ENCODE measurements around the gene FOXP1. TPM values are rescaled to one million over a fixed set of nuclear protein-coding genes. Genes with fewer than 3 reads are reported as not detected.
A peak's percentile ranks its signal among the peaks of the same experiment; 100 is the strongest.

FOXP1 gene
- polyA plus RNA-seq, 1 experiment, result 56.6 TPM

DNA sequence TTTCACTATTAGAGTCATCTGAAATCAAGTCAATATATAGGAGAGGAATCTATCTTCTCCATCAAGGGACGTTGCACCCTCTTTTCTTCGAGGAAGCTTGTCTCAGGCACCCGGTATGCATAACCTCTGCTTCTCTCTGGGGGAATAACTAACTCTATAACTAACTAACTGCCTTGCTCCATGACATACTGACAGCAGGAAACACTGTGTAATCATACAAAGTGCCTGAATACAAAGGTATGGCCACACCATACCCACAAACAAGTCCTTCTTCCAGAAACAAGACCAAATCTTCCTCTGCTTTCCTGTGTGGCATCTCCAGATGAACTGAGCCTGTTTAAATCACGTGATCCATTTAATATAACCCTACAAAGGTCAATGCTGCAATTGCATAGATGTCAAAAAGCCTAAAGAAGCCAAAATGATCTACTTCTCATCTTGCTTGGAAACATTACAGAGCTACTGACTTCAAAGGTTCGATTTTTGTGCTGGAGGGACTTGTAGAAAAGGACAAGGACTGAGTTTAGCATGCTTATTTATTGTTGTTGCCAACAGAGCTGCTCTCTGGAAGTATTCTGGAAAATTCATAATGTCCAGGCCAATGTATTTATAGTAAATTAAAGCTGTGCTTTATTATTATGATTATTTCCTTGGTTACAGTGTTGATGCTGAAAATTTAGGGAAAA, 380.5 kb downstream of the FOXP1 start:
- TF ChIP-seq, protein P1, sequence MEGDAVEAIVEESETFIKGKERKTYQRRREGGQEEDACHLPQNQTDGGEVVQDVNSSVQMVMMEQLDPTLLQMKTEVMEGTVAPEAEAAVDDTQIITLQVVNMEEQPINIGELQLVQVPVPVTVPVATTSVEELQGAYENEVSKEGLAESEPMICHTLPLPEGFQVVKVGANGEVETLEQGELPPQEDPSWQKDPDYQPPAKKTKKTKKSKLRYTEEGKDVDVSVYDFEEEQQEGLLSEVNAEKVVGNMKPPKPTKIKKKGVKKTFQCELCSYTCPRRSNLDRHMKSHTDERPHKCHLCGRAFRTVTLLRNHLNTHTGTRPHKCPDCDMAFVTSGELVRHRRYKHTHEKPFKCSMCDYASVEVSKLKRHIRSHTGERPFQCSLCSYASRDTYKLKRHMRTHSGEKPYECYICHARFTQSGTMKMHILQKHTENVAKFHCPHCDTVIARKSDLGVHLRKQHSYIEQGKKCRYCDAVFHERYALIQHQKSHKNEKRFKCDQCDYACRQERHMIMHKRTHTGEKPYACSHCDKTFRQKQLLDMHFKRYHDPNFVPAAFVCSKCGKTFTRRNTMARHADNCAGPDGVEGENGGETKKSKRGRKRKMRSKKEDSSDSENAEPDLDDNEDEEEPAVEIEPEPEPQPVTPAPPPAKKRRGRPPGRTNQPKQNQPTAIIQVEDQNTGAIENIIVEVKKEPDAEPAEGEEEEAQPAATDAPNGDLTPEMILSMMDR (IDR thresholded peaks at IDR 0.05; ENCODE audit: low read depth, low read length), result no peak
- no peaks in the 10 kb centered on the region for H3K27me3 ChIP-seq (ENCODE audit: control insufficient read depth, insufficient read depth, low read length)
- no peak overlapping the region for H3K27ac ChIP-seq (ENCODE audit: low read depth, low read length)
- ChIA-PET CTCF (interaction anchor here (0.6 to 1.1 kb wide), 2 partner anchors 12 to 387 kb away, joined by 3 read pairs; no protein-coding TSS in a partner anchor), POLR2A (interaction anchor here (0.9 kb wide), 1 partner anchor 22 kb away, joined by 3 read pairs; no protein-coding TSS in a partner anchor)
- peaks cover 2% of the 10 kb centered on the region; the same call in 1 of the 2 replicates for H3K9me3 ChIP-seq (ENCODE audit: control insufficient read depth, insufficient read depth, low read length)
- no peak for DNase-seq (ENCODE audit: low read depth, low spot score)
- no peak overlapping the region for H3K4me3 ChIP-seq (ENCODE audit: low read depth, low read length)

DNA sequence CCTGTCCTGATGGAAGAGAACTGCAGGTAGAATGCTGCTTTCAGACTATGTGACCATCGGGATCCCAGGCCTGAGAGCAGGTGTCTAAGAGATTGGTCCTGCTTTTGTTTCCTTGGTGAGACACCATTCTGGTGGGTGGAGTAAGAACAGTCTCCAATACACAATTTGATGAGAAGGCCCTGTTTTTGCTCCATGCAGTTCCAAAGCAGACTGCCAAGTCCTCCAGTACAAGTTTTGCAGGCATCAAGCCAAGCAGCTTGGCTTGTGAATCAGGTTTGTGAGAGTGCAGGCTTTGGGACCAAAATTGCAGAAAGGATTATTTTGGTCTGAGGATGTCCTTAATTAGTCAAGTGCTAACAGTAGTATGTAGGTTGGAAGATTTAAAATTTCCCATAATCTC, 381.6 kb downstream of the FOXP1 start:
- ChIA-PET CTCF (interaction anchor here (0.6 kb wide), 1 partner anchor 388 kb away, joined by 3 read pairs; no protein-coding TSS in a partner anchor), POLR2A (no interaction called here)
- TF ChIP-seq, protein P1 (IDR thresholded peaks at IDR 0.05; ENCODE audit: low read depth, low read length), result no peak
- Histone ChIP-seq H3K9me3 (ENCODE audit: control insufficient read depth, insufficient read depth, low read length) (peaks cover 4% of the 10 kb centered on the region; the same call in 1 of the 2 replicates), H3K27me3 (ENCODE audit: control insufficient read depth, insufficient read depth, low read length) (no peaks in the 10 kb centered on the region), H3K27ac (ENCODE audit: low read depth, low read length) (no peak overlapping the region), H3K4me3 (ENCODE audit: low read depth, low read length) (no peak overlapping the region)
- DNase-seq (ENCODE audit: low read depth, low spot score), result no peak

DNA sequence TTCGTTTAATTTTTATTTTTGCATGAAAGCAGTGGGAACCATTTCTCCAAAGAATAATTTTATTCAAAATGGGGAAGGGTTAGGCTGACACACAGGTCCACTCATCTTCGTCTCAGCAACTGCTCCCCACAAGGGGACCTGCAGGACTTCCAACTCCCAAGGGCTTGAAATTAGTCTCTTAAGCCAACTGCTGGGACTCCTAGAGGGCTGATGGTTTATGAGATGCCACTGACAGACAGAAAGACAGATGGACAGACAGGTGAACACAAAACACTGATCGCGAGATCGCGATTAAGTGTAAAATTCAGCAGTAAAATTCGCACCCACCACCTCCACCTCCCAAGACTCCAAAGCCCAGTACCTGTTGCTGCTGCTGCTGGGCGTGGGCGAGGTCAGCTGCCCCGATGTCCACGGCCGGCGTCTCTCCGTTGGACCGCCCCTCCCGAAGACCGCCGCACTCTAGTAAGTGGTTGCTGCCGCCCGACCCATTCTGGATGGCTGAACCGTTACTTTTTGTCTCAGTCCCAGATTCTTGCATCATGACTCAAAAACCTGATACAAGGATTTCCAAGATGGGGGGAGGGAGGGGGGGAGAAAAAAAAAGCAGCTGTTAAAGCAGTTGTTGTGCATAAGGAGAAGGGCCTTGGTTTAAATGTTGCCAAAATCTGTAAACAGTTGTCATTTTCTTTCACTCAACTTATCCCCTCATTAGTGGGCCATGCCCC, 385.5 kb downstream of the FOXP1 start:
- Histone ChIP-seq H3K27ac (ENCODE audit: low read depth, low read length) (no peak overlapping the region), H3K27me3 (ENCODE audit: control insufficient read depth, insufficient read depth, low read length) (no peaks in the 10 kb centered on the region), H3K9me3 (ENCODE audit: control insufficient read depth, insufficient read depth, low read length) (peaks cover 4% of the 10 kb centered on the region; the same call in 1 of the 2 replicates), H3K4me3 (ENCODE audit: low read depth, low read length) (no peak overlapping the region)
- ChIA-PET POLR2A (no interaction called here), CTCF (no interaction called here)
- DNase-seq (ENCODE audit: low read depth, low spot score), result no peak
- TF ChIP-seq, protein P1 (IDR thresholded peaks at IDR 0.05; ENCODE audit: low read depth, low read length), result no peak

DNA sequence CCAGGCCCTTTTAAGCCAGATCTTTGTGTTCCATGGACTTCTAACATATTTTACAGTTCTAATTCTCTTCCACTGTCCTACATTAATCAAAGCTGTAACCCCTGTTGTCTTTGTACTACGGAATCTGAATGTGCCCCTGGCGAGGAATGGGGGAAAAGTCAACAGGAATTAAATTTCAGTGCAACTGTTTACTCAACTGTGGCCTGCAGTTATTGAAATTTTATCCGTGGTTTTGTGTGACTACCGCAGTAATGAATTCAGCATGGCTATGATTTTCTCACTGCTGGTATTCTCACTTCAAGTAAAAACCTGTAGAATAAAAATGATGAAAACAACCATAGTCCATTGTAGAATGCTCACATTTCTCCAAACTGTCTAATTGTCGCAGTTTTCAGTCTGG, 388.0 kb downstream of the FOXP1 start:
- Histone ChIP-seq H3K9me3 (ENCODE audit: control insufficient read depth, insufficient read depth, low read length) (peaks cover 4% of the 10 kb centered on the region; the same call in 1 of the 2 replicates), H3K4me3 (ENCODE audit: low read depth, low read length) (no peak overlapping the region), H3K27ac (ENCODE audit: low read depth, low read length) (no peak overlapping the region), H3K27me3 (ENCODE audit: control insufficient read depth, insufficient read depth, low read length) (no peaks in the 10 kb centered on the region)
- DNase-seq (ENCODE audit: low read depth, low spot score), result peak; percentile 63
- TF ChIP-seq, protein P1 (IDR thresholded peaks at IDR 0.05; ENCODE audit: low read depth, low read length), result 0 out of 2 replicates have a peak, but pooled peaks have one; percentile 13
- ChIA-PET CTCF (no interaction called here), POLR2A (interaction anchor here (0.6 to 1.0 kb wide), 2 partner anchors 27 to 56 kb away, joined by 3 read pairs; no protein-coding TSS in a partner anchor)

Measured in AG04450 (cell line).